Activated effector memory CD4-positive, alpha-beta T cell treated with anti-CD3 and anti-CD28 coated beads, Interleukin-2, amount 50 U/mL, for 16 hours (primary cell): ENCODE results near the gene THBS4.

Source experiments
- DNase-seq: peaks from one replicate; pipeline ENCODE4 v3.0.0-alpha.2; 2020

The THBS4 gene

GRCh38 chr5:80122579-80122978 is 87.4 kb downstream of the THBS4 start:
- DNase-seq: no peak

DNA sequence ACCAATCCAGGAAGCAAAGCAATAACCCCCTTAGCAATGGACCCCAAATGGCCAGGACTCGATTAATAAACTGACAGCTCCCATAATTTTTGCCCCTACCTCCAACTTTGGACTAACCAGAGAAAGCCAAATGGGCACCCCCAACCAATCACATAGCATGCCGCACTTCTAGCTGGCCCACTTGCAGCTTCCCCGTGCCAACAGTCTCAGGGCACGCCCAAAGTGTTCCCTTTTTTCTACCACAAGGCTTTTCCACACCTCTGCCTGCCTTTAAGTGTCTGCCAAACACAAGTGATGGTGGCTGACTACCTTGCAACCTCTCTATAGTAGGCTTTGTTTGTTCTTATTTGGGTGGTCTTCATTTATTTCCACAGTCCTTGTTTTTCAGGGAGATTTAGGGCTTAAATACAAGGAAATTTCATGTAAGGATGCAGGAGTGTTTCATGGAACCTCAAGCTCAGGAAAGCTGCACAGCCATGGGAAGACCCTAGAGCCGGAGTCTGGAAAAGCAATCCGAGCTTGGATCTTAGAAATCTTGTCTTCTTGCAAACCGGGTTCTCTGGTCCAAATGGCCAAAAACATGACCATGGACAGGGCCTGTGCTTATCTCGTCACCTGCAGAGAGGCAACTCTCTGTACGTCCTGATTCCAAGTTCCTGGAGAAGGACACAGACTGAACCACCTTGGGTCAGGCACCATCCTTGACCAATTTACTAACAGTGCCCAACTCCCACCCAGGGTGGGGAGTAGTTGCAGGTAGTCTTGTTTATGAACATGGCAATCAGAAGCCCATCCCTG is 89.2 kb downstream of the THBS4 start:
- no peak for DNase-seq

- no peak for DNase-seq
These were observed 90.1 kb downstream of the THBS4 start for GRCh38 chr5:80125022-80125961.

DNA sequence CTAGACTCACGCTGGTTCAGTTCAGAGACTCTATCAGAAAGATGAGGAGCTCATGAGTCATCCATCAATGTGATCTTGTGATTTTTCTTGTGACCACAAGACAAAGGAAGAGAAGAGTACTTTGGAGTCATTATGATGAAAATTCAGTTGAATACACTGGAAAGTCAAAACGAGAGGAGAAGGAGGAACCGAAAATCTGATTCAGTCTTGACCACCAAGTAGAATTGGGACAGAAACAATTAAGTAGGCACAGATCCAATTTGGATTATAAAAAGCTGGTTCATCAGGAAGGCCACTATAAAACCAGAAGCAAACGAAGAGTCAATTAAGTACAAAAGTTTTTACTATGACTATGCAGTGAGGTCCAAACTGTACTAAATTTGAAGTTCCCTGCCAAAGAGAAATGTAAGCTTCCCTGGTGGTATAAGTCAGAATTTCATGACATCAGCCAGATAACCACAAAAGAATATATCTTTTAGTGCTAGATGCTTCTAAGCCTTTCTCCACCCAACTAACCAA is 90.9 kb downstream of the THBS4 start:
- no peak for DNase-seq

DNA sequence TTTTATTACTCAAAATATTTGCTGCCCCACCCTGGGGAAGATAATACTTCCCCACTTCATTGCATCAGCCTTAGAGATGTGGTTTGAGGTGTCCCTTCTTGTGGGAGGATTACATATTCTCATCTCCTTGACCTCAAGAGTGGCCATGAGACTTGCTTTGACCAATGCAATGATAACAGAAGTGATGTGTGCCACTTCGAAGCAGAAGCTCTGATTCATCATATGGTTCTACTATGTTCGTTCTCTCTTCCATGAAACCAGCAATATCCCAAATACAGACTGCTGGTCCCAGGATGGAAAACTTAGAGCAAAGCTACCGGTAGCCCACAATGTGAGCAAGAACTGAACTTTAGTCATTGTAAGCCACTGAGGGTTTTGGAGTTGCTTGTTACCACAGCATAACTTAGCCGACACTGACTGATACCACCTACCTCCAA is 92.0 kb downstream of the THBS4 start:
- no peak for DNase-seq

DNA sequence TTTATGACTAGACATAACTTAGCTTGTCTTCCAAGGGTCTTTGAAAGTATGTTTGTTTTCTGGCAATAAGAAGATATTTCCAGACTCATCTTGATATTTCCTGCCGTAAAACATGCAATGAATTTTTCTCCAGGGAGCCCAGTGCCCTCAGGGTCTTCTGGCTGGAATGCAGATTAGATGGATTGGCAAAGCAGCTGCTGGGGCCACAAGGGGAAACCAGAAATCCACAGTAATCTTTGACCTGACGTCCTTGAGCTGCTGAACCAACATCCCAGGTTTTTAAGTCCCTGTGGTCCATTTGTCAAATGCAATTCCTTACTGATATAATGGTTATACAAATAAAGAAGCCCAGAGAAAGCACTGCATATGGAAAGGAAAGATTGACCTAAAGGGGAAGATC is 93.0 kb downstream of the THBS4 start:
- no peak for DNase-seq

DNA sequence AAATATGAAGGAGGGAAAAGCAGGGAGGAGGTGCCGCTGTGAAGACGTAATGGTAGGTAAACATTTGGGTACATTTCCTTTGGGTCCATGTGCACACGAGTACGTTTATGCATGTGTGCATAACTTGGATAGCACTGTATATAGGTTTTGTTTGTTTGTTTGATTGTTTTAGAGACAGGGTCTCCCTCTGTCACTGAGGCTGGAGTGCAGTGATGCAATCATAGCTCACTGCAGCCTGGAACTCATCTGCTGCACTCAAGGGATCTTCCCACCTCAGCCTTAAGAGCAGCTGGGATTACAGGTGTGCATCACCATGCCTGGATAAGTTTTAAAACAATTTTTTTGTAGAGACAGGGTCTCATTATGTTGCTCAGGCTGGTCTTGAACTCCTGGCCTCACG is 94.0 kb downstream of the THBS4 start:
- no peak for DNase-seq
